SK-N-SH (cell line): Measurements from ENCODE around the gene RPL27. TPM values are rescaled to one million over a fixed set of nuclear protein-coding genes. Genes with fewer than 3 reads are reported as not detected.

Source experiments
- CTCF ChIA-PET: fragments of 300-600, 350-600 bp; formaldehyde crosslinking; extraction: SDS; loops from one replicate; lab custom pipeline; 2021; lab: Yijun Ruan, JAX
- POLR2A ChIA-PET: fragments of 350-600 bp; sonication (Branson Sonifier 250); formaldehyde crosslinking; extraction: SDS; loops from one replicate; lab custom pipeline; 2020; ENCODE audit warnings: antibody characterized with exemption, inconsistent platforms; lab: Yijun Ruan, JAX
- DNase-seq: peaks from one replicate; pipeline ENCODE4 v3.0.0; 2012
- H2AFZ ChIP-seq: fragments of 200-600 bp; sonication (generic); 2 replicates; pipeline ENCODE4 v1.8.1; 2016; ENCODE audit warnings: antibody characterized with exemption, mild to moderate bottlenecking, low read depth
- H3F3A ChIP-seq: fragments of 200-600 bp; sonication (generic); replicated peaks from 2 replicates; pipeline ENCODE3; 2016; ENCODE audit warnings: antibody characterized with exemption, mild to moderate bottlenecking; ENCODE audit not compliant: insufficient read depth
- H3K27ac ChIP-seq, 2 experiments: fragments of 200-500 bp in 1 of 2; fragments of 200-600 bp in 1 of 2; sonication (Bioruptor generic) in 1 of 2; sonication (generic), shearing (Covaris generic) in 1 of 2; 2 replicates each; pipeline versions ENCODE4 v1.5.1 to v1.6.1; 2014 to 2016; ENCODE audit warnings: low read depth in 2 of 2, inconsistent platforms in 1 of 2, low read length in 1 of 2, mild to moderate bottlenecking in 1 of 2, mixed read lengths in 1 of 2
- H3K27me3 ChIP-seq: fragments of 200-600 bp; sonication (generic), shearing (Covaris generic); 2 replicates; pipeline ENCODE4 v1.6.1; 2016; ENCODE audit warnings: mixed run types; ENCODE audit not compliant: insufficient read depth
- H3K36me3 ChIP-seq, 2 experiments: fragments of 200-500 bp in 1 of 2; fragments of 200-600 bp in 1 of 2; sonication (Bioruptor generic) in 1 of 2; sonication (generic) in 1 of 2; replicated peaks in 1 of 2; 2 replicates each; pipeline versions ENCODE3 to v1.5.1; 2014 to 2016; ENCODE audit warnings: low read length in 1 of 2, mild to moderate bottlenecking in 1 of 2; ENCODE audit not compliant: insufficient read depth in 2 of 2, control insufficient read depth in 1 of 2
- H3K4me1 ChIP-seq, 2 experiments: fragments of 200-500 bp in 1 of 2; fragments of 200-600 bp in 1 of 2; sonication (Bioruptor generic) in 1 of 2; sonication (generic), shearing (Covaris generic) in 1 of 2; 2 replicates each; pipeline versions ENCODE4 v1.5.1 to v1.6.1; 2014 to 2016; ENCODE audit warnings: low read depth in 1 of 2, low read length in 1 of 2, mixed run types in 1 of 2; ENCODE audit not compliant: insufficient read depth in 2 of 2, control insufficient read depth in 1 of 2
- H3K4me2 ChIP-seq: fragments of 200-600 bp; sonication (generic), shearing (Covaris generic); 2 replicates; pipeline ENCODE4 v1.6.1; 2017; ENCODE audit warnings: mixed run types
- H3K4me3 ChIP-seq, 2 experiments: fragments of 200-500 bp in 1 of 2; fragments of 200-600 bp in 1 of 2; sonication (Bioruptor generic) in 1 of 2; sonication (generic), shearing (Covaris generic) in 1 of 2; 2 replicates each; pipeline versions ENCODE4 v1.5.1 to v1.8.1; 2014 to 2016; ENCODE audit warnings: low read depth in 2 of 2, inconsistent platforms in 1 of 2, low read length in 1 of 2, mild to moderate bottlenecking in 1 of 2, mixed read lengths in 1 of 2, moderate library complexity in 1 of 2
- H3K79me2 ChIP-seq: fragments of 200-600 bp; sonication (generic); 2 replicates; pipeline ENCODE4 v1.8.1; 2017; ENCODE audit warnings: mild to moderate bottlenecking; ENCODE audit not compliant: insufficient read depth
- H3K9ac ChIP-seq: fragments of 200-600 bp; sonication (generic); 2 replicates; pipeline ENCODE4 v1.6.1; 2017; ENCODE audit warnings: mixed run types
- H3K9me2 ChIP-seq: fragments of 200-600 bp; sonication (generic); 2 replicates; pipeline ENCODE4 v1.6.1; 2017; ENCODE audit warnings: mixed run types
- H3K9me3 ChIP-seq: fragments of 200-600 bp; sonication (generic); 2 replicates; pipeline ENCODE4 v1.6.1; 2017; ENCODE audit warnings: mixed run types, mild to moderate bottlenecking, moderate library complexity
- H4K20me1 ChIP-seq: fragments of 200-600 bp; sonication (generic); 2 replicates; pipeline ENCODE4 v1.6.1; 2017; ENCODE audit warnings: mild to moderate bottlenecking, mixed run types; ENCODE audit not compliant: insufficient read depth
- CHD2 ChIP-seq: fragments of 150-350 bp; IDR thresholded peaks from 2 replicates; pipeline ENCODE4 v1.6.1; 2018; ENCODE audit warnings: low read length; ENCODE audit not compliant: partially characterized antibody
- ELF1 ChIP-seq: IDR thresholded peaks from 2 replicates; pipeline ENCODE4 v1.4.0; 2012
- FOSL2 ChIP-seq: IDR thresholded peaks from 2 replicates; pipeline ENCODE4 v1.4.0; 2012; ENCODE audit warnings: low read depth, mild to moderate bottlenecking, moderate library complexity, borderline replicate concordance
- MAX ChIP-seq: IDR thresholded peaks from 2 replicates; pipeline ENCODE4 v1.4.0; 2012; ENCODE audit warnings: low read depth
- MEF2A ChIP-seq: IDR thresholded peaks from 2 replicates; pipeline ENCODE4 v1.4.0; 2012; ENCODE audit warnings: low read depth, borderline replicate concordance
- NRF1 ChIP-seq: IDR thresholded peaks from 2 replicates; pipeline ENCODE4 v1.6.1; 2012; ENCODE audit warnings: low read depth, mild to moderate bottlenecking, low read length
- TEAD4 ChIP-seq: IDR thresholded peaks from 2 replicates; pipeline ENCODE4 v1.4.0; 2012; ENCODE audit warnings: mild to moderate bottlenecking, borderline replicate concordance; ENCODE audit not compliant: insufficient read depth
- YY1 ChIP-seq: IDR thresholded peaks from 2 replicates; pipeline ENCODE4 v1.4.0; 2012; ENCODE audit warnings: low read depth, mild to moderate bottlenecking
- ZBTB33 ChIP-seq: IDR thresholded peaks from 2 replicates; pipeline ENCODE4 v1.4.0; 2012; ENCODE audit warnings: low read depth, borderline replicate concordance
- WGBS: methylation state at CpG from one replicate; pipeline ENCODE4 v1.1.6; 2017; ENCODE audit warnings: low lambda C conversion rate; 5-methylcytosine and 5-hydroxymethylcytosine counted together
- polyA plus RNA-seq, 3 experiments: library from polyadenylated mRNA; depleted of rRNA; stranded (reverse); fragments of >200 nt; gene quantifications; 2 replicates each; pipeline ENCODE4 v1.2.3, GENCODE V29; 2012
- TF ChIP-seq, protein P1 (sequence below): IDR thresholded peaks from 2 replicates; pipeline ENCODE4; 2012
- TF ChIP-seq, protein P2 (sequence below): fragments of 150-350 bp; IDR thresholded peaks from 2 replicates; pipeline ENCODE4 v1.6.1; 2016; ENCODE audit warnings: mild to moderate bottlenecking, low read depth, low read length

Gene RPL27
- polyA plus RNA-seq, 1 of the 3 experiments (the other 2 are of a cell fraction), result 6,383 TPM

DNA sequence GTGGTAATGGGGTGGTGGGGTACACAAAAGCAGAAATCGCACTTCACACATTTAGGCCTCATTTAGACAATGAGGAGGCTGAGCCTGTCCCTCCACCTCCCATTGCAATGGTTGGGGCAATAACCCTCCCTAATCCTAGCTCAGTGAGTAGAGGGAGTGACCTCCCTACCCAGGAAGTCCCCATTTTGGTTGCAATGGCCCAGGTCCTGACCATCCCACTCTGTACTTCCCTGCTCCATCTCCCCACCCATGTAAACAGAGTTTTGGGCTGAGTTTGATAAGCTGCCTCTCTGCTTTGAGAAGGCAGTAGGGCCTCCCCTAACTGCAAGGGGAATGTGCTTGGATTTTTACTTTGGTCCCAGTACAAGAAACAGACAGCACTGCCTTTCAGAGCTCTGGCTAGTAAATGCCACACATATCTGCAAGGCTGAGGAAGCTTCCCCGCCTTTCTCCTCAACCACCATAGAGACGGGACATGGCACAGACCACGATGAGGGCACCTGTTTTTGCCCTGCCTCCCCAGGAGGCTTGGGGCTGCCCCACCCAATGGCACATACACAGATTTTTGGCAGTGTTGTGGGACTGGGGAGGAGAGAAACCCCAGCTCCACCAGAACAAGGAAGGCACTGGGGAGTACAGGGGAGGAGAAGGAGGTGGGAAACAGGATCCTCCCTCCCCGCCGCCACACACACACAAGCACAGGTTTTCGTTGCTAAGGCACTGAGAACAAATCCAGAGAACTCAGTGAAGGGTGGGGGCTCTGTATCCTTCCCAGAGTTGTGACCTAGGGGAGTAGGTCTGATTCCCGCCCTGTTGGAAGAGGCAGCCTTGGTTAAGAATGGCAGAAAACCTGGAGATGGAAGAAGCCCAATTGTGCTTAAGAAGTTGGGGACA lies 16.7 kb downstream of the RPL27 start:
- no peak overlapping the region for H2AFZ ChIP-seq
- POLR2A ChIA-PET, result interaction anchor here (1.0 kb wide), 1 partner anchor 17 kb away, joined by 3 read pairs; the partner anchor contains the start of gene RPL27
- CTCF ChIA-PET, result interaction anchor here (0.7 to 0.8 kb wide), 2 partner anchors 16 to 190 kb away, joined by 3 to 4 read pairs; no protein-coding TSS in a partner anchor
- H3F3A ChIP-seq, result no peaks in the 10 kb centered on the region
- no peaks in the 10 kb centered on the region for H3K9me3 ChIP-seq
- H3K4me2 ChIP-seq, result no peak overlapping the region
- H4K20me1 ChIP-seq, result 0 out of 2 replicates have a peak, but pooled peaks cover 6% of the 10 kb centered on the region
- TF ChIP-seq FOSL2 (no peak), CHD2 (no peak), MEF2A (no peak), YY1 (no peak), TEAD4 (no peak), NRF1 (no peak), ELF1 (no peak), MAX (no peak), ZBTB33 (no peak)
- TF ChIP-seq, protein P1, sequence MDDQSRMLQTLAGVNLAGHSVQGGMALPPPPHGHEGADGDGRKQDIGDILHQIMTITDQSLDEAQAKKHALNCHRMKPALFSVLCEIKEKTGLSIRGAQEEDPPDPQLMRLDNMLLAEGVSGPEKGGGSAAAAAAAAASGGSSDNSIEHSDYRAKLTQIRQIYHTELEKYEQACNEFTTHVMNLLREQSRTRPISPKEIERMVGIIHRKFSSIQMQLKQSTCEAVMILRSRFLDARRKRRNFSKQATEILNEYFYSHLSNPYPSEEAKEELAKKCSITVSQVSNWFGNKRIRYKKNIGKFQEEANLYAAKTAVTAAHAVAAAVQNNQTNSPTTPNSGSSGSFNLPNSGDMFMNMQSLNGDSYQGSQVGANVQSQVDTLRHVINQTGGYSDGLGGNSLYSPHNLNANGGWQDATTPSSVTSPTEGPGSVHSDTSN, result no peak
- TF ChIP-seq, protein P2, sequence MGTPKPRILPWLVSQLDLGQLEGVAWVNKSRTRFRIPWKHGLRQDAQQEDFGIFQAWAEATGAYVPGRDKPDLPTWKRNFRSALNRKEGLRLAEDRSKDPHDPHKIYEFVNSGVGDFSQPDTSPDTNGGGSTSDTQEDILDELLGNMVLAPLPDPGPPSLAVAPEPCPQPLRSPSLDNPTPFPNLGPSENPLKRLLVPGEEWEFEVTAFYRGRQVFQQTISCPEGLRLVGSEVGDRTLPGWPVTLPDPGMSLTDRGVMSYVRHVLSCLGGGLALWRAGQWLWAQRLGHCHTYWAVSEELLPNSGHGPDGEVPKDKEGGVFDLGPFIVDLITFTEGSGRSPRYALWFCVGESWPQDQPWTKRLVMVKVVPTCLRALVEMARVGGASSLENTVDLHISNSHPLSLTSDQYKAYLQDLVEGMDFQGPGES, result no peak
- 94% methylated on average over 7 of the region's 8 CpGs for WGBS
- no peaks in the 10 kb centered on the region for H3K9me2 ChIP-seq
- H3K4me3 ChIP-seq, result no peak overlapping the region
- peaks cover 0 to 20% of the 10 kb centered on the region in 2 experiments; a peak in 2 of 4 replicates for H3K4me1 ChIP-seq
- H3K27ac ChIP-seq, result no peak overlapping the region
- peaks cover 11% of the 10 kb centered on the region; the same call in 1 of the 2 replicates for H3K79me2 ChIP-seq
- H3K9ac ChIP-seq, result no peak overlapping the region
- DNase-seq, result no peak
- H3K36me3 ChIP-seq, result peaks cover 15 to 29% of the 10 kb centered on the region in 2 experiments
- no peaks in the 10 kb centered on the region for H3K27me3 ChIP-seq
